ENCODE results near the gene TRMT1. TPM values are rescaled to one million over a fixed set of nuclear protein-coding genes. Genes with fewer than 3 reads are reported as not detected.

TRMT1 gene
- total RNA-seq, 1 donor from 2014 or later: 58.2 TPM

- peaks cover 11% of the 10 kb centered on the region for H3K4me1 Mint-ChIP-seq
- H3K36me3 Mint-ChIP-seq (ENCODE audit: low read depth): peaks cover 4% of the 10 kb centered on the region
- no peak within 1 kb of the TSS for H3K27ac Mint-ChIP-seq (ENCODE audit: unreplicated experiment)
- TF ChIP-seq, protein P1, sequence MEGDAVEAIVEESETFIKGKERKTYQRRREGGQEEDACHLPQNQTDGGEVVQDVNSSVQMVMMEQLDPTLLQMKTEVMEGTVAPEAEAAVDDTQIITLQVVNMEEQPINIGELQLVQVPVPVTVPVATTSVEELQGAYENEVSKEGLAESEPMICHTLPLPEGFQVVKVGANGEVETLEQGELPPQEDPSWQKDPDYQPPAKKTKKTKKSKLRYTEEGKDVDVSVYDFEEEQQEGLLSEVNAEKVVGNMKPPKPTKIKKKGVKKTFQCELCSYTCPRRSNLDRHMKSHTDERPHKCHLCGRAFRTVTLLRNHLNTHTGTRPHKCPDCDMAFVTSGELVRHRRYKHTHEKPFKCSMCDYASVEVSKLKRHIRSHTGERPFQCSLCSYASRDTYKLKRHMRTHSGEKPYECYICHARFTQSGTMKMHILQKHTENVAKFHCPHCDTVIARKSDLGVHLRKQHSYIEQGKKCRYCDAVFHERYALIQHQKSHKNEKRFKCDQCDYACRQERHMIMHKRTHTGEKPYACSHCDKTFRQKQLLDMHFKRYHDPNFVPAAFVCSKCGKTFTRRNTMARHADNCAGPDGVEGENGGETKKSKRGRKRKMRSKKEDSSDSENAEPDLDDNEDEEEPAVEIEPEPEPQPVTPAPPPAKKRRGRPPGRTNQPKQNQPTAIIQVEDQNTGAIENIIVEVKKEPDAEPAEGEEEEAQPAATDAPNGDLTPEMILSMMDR (conservative IDR thresholded peaks at IDR 0.05): no peak
- DNase-seq (ENCODE audit: low read depth, low spot score): no peak
- H3K27me3 Mint-ChIP-seq (ENCODE audit: low read depth): peaks cover 49% of the 10 kb centered on the region
- H3K4me3 Mint-ChIP-seq: no peak within 1 kb of the TSS
- H3K9me3 Mint-ChIP-seq: no peaks in the 10 kb centered on the region
These were observed 13.6 kb downstream of the TRMT1 start, which contains the start of gene LYL1 for GRCh38 chr19:13102666-13103580. Gene LYL1, minus strand, starts transcription at chr19:13102858. Its CDS starts 1,687 bp downstream, at chr19:13101171.

DNA sequence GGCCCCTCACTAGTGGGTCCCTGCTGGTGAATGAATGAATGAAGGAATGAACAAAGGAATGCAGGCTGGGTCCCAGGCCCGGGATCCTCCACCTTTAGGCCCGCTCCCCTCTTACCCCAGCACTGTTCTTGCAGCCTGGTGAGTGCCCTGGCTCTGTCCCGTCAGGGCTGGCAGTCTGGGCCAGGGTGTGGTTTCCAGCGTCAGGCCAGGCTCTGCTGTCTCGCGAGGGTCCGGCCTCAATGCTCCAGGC, 14.2 kb downstream of the TRMT1 start:
- H3K27me3 Mint-ChIP-seq (ENCODE audit: low read depth): peaks cover 54% of the 10 kb centered on the region
- no peak overlapping the region for H3K4me3 Mint-ChIP-seq

GRCh38 chr19:13101590-13102415, 14.7 kb downstream of the TRMT1 start:
- H3K9me3 Mint-ChIP-seq: no peaks in the 10 kb centered on the region
- H3K4me1 Mint-ChIP-seq: peaks cover 11% of the 10 kb centered on the region
- no peak overlapping the region for H3K27ac Mint-ChIP-seq (ENCODE audit: unreplicated experiment)
- TF ChIP-seq, protein P1 (conservative IDR thresholded peaks at IDR 0.05): no peak
- peaks cover 4% of the 10 kb centered on the region for H3K36me3 Mint-ChIP-seq (ENCODE audit: low read depth)
- peaks cover 59% of the 10 kb centered on the region for H3K27me3 Mint-ChIP-seq (ENCODE audit: low read depth)
- no peak overlapping the region for H3K4me3 Mint-ChIP-seq
- no peak for DNase-seq (ENCODE audit: low read depth, low spot score)

More for the DNA sequence above, 14.2 kb downstream of the TRMT1 start:
- Mint-ChIP-seq H3K36me3 (ENCODE audit: low read depth) (peaks cover 4% of the 10 kb centered on the region), H3K27ac (ENCODE audit: unreplicated experiment) (no peak overlapping the region), H3K9me3 (no peaks in the 10 kb centered on the region), H3K4me1 (peaks cover 11% of the 10 kb centered on the region)
- DNase-seq (ENCODE audit: low read depth, low spot score): no peak
- TF ChIP-seq, protein P1 (conservative IDR thresholded peaks at IDR 0.05): no peak

DNA sequence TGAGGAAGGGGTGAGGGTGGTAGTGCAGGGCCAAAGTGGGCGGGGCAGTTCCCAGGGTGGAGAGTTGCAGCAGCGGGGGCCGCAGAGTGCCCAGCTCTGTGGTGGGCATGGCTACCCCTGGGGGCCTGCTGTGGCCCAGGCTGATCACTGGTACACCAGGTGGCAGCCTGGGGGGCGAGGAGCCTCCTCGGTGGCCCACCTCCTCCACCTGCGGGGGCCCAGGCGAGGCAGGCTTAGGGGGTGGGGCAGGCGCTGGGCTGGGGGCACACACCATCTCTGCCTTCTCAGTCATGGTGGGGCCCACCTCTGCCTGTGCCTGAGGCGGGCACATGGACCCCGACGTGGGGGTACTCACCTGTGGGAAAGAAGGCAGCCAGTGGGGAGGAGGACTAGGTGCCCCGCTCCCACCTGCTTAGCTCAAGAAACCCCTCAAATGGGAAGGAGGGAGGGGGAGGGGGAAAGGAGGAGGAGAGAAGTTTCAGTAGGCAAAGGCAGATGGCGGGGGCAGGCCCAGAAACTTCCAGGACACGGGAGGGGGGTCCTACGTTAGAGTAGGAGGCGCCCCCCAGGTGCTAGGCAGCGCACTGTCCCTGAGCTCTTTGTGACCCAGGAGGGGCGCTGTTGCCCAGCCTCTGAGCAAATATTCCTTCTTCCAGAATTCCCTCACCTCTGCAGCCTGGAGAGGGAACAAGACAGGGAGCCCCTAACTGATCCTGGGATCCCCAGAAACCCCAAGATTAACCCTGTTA, 15.5 kb downstream of the TRMT1 start:
- Mint-ChIP-seq H3K4me1 (peaks cover 14% of the 10 kb centered on the region), H3K9me3 (no peaks in the 10 kb centered on the region), H3K4me3 (no peak overlapping the region), H3K27me3 (ENCODE audit: low read depth) (peaks cover 67% of the 10 kb centered on the region), H3K27ac (ENCODE audit: unreplicated experiment) (no peak overlapping the region), H3K36me3 (ENCODE audit: low read depth) (peaks cover 4% of the 10 kb centered on the region)
- no peak for DNase-seq (ENCODE audit: low read depth, low spot score)
- TF ChIP-seq, protein P1 (conservative IDR thresholded peaks at IDR 0.05): peak; percentile 19

DNA sequence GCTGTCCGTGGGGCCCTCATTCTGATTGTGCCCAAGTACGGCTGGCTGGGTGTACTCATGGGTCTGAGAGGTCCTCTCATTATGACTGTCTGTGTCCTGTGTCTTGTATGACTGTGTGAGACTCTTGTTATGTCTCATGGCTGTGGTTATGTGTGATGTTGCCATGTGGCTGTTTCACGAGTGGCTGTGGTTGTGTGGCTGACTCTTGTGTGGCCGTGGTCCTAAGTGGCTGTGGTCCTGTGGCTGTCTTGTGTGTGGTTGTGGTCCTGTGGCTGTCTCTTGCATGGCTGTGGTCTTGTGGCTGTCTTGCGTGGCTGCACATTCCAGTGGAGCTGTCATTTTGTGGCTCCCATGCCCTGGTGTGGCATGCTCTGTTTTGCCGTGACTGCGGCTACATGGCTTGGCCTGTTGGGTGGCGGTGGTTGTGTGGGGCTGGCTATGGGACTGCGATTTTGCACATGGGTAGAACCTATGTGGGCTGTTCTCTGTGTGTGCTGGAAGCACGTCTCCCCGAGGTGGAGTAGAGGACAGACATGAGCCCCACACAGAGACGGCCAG, 16.4 kb downstream of the TRMT1 start:
- no peaks in the 10 kb centered on the region for H3K9me3 Mint-ChIP-seq
- TF ChIP-seq, protein P1 (conservative IDR thresholded peaks at IDR 0.05): no peak
- H3K4me1 Mint-ChIP-seq: peaks cover 18% of the 10 kb centered on the region
- peaks cover 4% of the 10 kb centered on the region for H3K36me3 Mint-ChIP-seq (ENCODE audit: low read depth)
- DNase-seq (ENCODE audit: low read depth, low spot score): no peak
- no peak overlapping the region for H3K27ac Mint-ChIP-seq (ENCODE audit: unreplicated experiment)
- peaks cover 75% of the 10 kb centered on the region for H3K27me3 Mint-ChIP-seq (ENCODE audit: low read depth)
- H3K4me3 Mint-ChIP-seq: peak overlapping the region; percentile 10

Data from neural crest cell (in vitro differentiated cells).